ENCODE data around the gene MYO5B.

MYO5B gene

GRCh38 chr18:50076277-50076676 is 118.7 kb downstream of the MYO5B start:
- DNase-seq (ENCODE audit: low read depth), result no peak
- no peak overlapping the region for H3K4me3 ChIP-seq (ENCODE audit: low read depth, low read length)
- TF ChIP-seq CTCF (IDR thresholded peaks at IDR 0.05; ENCODE audit: low read depth, low read length, missing control alignments), result no peak

GRCh38 chr18:50075772-50076171 is 119.2 kb downstream of the MYO5B start:
- no peak for TF ChIP-seq CTCF (IDR thresholded peaks at IDR 0.05; ENCODE audit: low read depth, low read length, missing control alignments)
- no peak for DNase-seq (ENCODE audit: low read depth)
- H3K4me3 ChIP-seq (ENCODE audit: low read depth, low read length), result no peak overlapping the region

GRCh38 chr18:50074404-50074803 is 120.5 kb downstream of the MYO5B start:
- H3K4me3 ChIP-seq (ENCODE audit: low read depth, low read length), result no peak overlapping the region
- no peak for TF ChIP-seq CTCF (IDR thresholded peaks at IDR 0.05; ENCODE audit: low read depth, low read length, missing control alignments)
- no peak for DNase-seq (ENCODE audit: low read depth)

GRCh38 chr18:50073319-50073718 is 121.6 kb downstream of the MYO5B start:
- H3K4me3 ChIP-seq (ENCODE audit: low read depth, low read length), result no peak overlapping the region
- TF ChIP-seq CTCF (IDR thresholded peaks at IDR 0.05; ENCODE audit: low read depth, low read length, missing control alignments), result no peak
- no peak for DNase-seq (ENCODE audit: low read depth)

GRCh38 chr18:50072146-50072545 is 122.8 kb downstream of the MYO5B start:
- TF ChIP-seq CTCF (IDR thresholded peaks at IDR 0.05; ENCODE audit: low read depth, low read length, missing control alignments), result no peak

GRCh38 chr18:50071397-50071796 is 123.5 kb downstream of the MYO5B start:
- TF ChIP-seq CTCF (IDR thresholded peaks at IDR 0.05; ENCODE audit: low read depth, low read length, missing control alignments), result no peak
- no peak overlapping the region for H3K4me3 ChIP-seq (ENCODE audit: low read depth, low read length)
- no peak for DNase-seq (ENCODE audit: low read depth)

More at GRCh38 chr18:50072146-50072545, 122.8 kb downstream of the MYO5B start:
- no peak overlapping the region for H3K4me3 ChIP-seq (ENCODE audit: low read depth, low read length)
- no peak for DNase-seq (ENCODE audit: low read depth)

- TF ChIP-seq CTCF (IDR thresholded peaks at IDR 0.05; ENCODE audit: low read depth, low read length, missing control alignments), result no peak
- DNase-seq (ENCODE audit: low read depth), result no peak
- H3K4me3 ChIP-seq (ENCODE audit: low read depth, low read length), result no peak overlapping the region
Measured at GRCh38 chr18:50069422-50069821, 125.5 kb downstream of the MYO5B start.

Data from GM12864 (cell line).